CD4-positive, alpha-beta T cell treated with Interleukin-17A for 4 hours (primary cell): ENCODE data around the gene PEAR1.
A peak's percentile ranks its signal among the peaks of the same experiment; 100 is the strongest.

ENCODE experiments used
- DNase-seq: peaks from one replicate; pipeline ENCODE4 v3.0.0-alpha.2; 2020; ENCODE audit warnings: mixed read lengths

The PEAR1 gene

GRCh38 chr1:156942176-156942575, 48.7 kb downstream of the PEAR1 start:
- no peak for DNase-seq

GRCh38 chr1:156942576-156942975, 49.1 kb downstream of the PEAR1 start:
- no peak for DNase-seq

GRCh38 chr1:156943756-156944155, 50.2 kb downstream of the PEAR1 start:
- DNase-seq, result no peak

- no peak for DNase-seq
Measured at GRCh38 chr1:156944268-156944667, 50.8 kb downstream of the PEAR1 start.

GRCh38 chr1:156944848-156945247, 51.3 kb downstream of the PEAR1 start:
- DNase-seq, result no peak

- DNase-seq, result no peak
Measured at GRCh38 chr1:156945881-156946661, 52.6 kb downstream of the PEAR1 start.

GRCh38 chr1:156947127-156947526, 53.6 kb downstream of the PEAR1 start:
- DNase-seq, result no peak

- DNase-seq, result no peak
Measured at GRCh38 chr1:156947818-156948525, 54.5 kb downstream of the PEAR1 start.

- DNase-seq, result no peak
Measured at GRCh38 chr1:156948708-156949107, 55.2 kb downstream of the PEAR1 start.

- no peak for DNase-seq
Measured at GRCh38 chr1:156949127-156949526, 55.6 kb downstream of the PEAR1 start.

- no peak for DNase-seq
Measured at GRCh38 chr1:156951371-156951770, 57.9 kb downstream of the PEAR1 start.

- DNase-seq, result no peak
Measured at GRCh38 chr1:156953571-156953970, 60.1 kb downstream of the PEAR1 start.

GRCh38 chr1:156956333-156956732, 62.8 kb downstream of the PEAR1 start:
- DNase-seq, result no peak

GRCh38 chr1:156957634-156958033, 64.1 kb downstream of the PEAR1 start:
- DNase-seq, result no peak

GRCh38 chr1:156958247-156958714, 64.8 kb downstream of the PEAR1 start:
- DNase-seq, result no peak

- DNase-seq, result no peak
Measured at GRCh38 chr1:156959414-156959813, 65.9 kb downstream of the PEAR1 start.

- DNase-seq, result no peak
Measured at GRCh38 chr1:156959925-156960324, 66.4 kb downstream of the PEAR1 start.

- DNase-seq, result peak; percentile 23
Measured at GRCh38 chr1:156961709-156962108, 68.2 kb downstream of the PEAR1 start.

GRCh38 chr1:156963621-156964020, 70.1 kb downstream of the PEAR1 start:
- DNase-seq, result peak; percentile 69

- no peak for DNase-seq
Measured at GRCh38 chr1:156964441-156964840, 70.9 kb downstream of the PEAR1 start.
